Kidney epithelial cell (primary cell): ENCODE measurements around the gene EPM2A. TPM values are rescaled to one million over a fixed set of nuclear protein-coding genes. Genes with fewer than 3 reads are reported as not detected.
A peak's percentile ranks its signal among the peaks of the same experiment; 100 is the strongest.
"Not testable (repeated sequence)": the region's sequence is repeated elsewhere in the genome, so short reads cannot be mapped to it uniquely, and the experiment has no call there.

Experiments used
- DNase-seq: peaks from one replicate; pipeline ENCODE4 v3.0.0-alpha.2; 2010; ENCODE audit warnings: low read depth
- H3K27me3 ChIP-seq: 2 replicates; pipeline ENCODE4 v1.6.0; 2011; ENCODE audit warnings: low read length; ENCODE audit not compliant: control insufficient read depth, insufficient read depth
- H3K36me3 ChIP-seq: 2 replicates; pipeline ENCODE4 v1.5.1; 2011; ENCODE audit warnings: low read length; ENCODE audit not compliant: control insufficient read depth, insufficient read depth
- H3K4me3 ChIP-seq: 2 replicates; pipeline ENCODE4 v1.5.1; 2011; ENCODE audit warnings: low read depth, mild to moderate bottlenecking, control low read depth, low read length
- CTCF ChIP-seq: IDR thresholded peaks from 2 replicates; pipeline ENCODE4 v1.5.1; 2011; ENCODE audit warnings: mild to moderate bottlenecking, moderate library complexity, low read length, control low read depth, inconsistent platforms; ENCODE audit not compliant: insufficient read depth, poor library complexity, severe bottlenecking
- total RNA-seq: library from RNA; depleted of rRNA; stranded (reverse); fragments of >200 nt; gene quantifications from 2 replicates; pipeline ENCODE4 v1.2.3, GENCODE V29; 2015

Gene EPM2A
- total RNA-seq, 1 donor from 2014 or later = 7.3 TPM

- no peak for DNase-seq
- TF ChIP-seq CTCF = no peak
Observed at GRCh38 chr6:145705561-145705960, 29.8 kb downstream of the EPM2A start.

GRCh38 chr6:145704143-145704781 lies 31.1 kb downstream of the EPM2A start:
- no peak overlapping the region for H3K4me3 ChIP-seq
- TF ChIP-seq CTCF = peak; percentile 37
- no peaks in the 10 kb centered on the region for H3K27me3 ChIP-seq
- no peaks in the 10 kb centered on the region for H3K36me3 ChIP-seq
- DNase-seq = no peak

More at GRCh38 chr6:145705561-145705960, 29.8 kb downstream of the EPM2A start:
- H3K4me3 ChIP-seq = no peak overlapping the region
- H3K27me3 ChIP-seq = no peaks in the 10 kb centered on the region
- no peaks in the 10 kb centered on the region for H3K36me3 ChIP-seq

- H3K36me3 ChIP-seq = no peaks in the 10 kb centered on the region
- peak; percentile 12 for DNase-seq
- no peak for TF ChIP-seq CTCF
- H3K4me3 ChIP-seq = no peak overlapping the region
- H3K27me3 ChIP-seq = no peaks in the 10 kb centered on the region
Observed at GRCh38 chr6:145699462-145699861, 35.9 kb downstream of the EPM2A start.

- not testable (repeated sequence) for DNase-seq, H3K27me3 ChIP-seq, H3K36me3 ChIP-seq, H3K4me3 ChIP-seq
Observed at GRCh38 chr6:145697401-145697800, 37.9 kb downstream of the EPM2A start.

- DNase-seq = no peak
- Histone ChIP-seq H3K4me3 (no peak overlapping the region), H3K36me3 (no peaks in the 10 kb centered on the region), H3K27me3 (no peaks in the 10 kb centered on the region)
- TF ChIP-seq CTCF = no peak
Observed at GRCh38 chr6:145694083-145694737, 41.1 kb downstream of the EPM2A start.

- H3K27me3 ChIP-seq = no peaks in the 10 kb centered on the region
- no peaks in the 10 kb centered on the region for H3K36me3 ChIP-seq
- no peak overlapping the region for H3K4me3 ChIP-seq
- TF ChIP-seq CTCF = no peak
- no peak for DNase-seq
Observed at GRCh38 chr6:145690969-145691368, 44.4 kb downstream of the EPM2A start.
